ENCODE data around the gene ARID1B.

GRCh38 chr6:156902782-156903181 lies 125.6 kb downstream of the ARID1B start:
- TF ChIP-seq, protein P1, sequence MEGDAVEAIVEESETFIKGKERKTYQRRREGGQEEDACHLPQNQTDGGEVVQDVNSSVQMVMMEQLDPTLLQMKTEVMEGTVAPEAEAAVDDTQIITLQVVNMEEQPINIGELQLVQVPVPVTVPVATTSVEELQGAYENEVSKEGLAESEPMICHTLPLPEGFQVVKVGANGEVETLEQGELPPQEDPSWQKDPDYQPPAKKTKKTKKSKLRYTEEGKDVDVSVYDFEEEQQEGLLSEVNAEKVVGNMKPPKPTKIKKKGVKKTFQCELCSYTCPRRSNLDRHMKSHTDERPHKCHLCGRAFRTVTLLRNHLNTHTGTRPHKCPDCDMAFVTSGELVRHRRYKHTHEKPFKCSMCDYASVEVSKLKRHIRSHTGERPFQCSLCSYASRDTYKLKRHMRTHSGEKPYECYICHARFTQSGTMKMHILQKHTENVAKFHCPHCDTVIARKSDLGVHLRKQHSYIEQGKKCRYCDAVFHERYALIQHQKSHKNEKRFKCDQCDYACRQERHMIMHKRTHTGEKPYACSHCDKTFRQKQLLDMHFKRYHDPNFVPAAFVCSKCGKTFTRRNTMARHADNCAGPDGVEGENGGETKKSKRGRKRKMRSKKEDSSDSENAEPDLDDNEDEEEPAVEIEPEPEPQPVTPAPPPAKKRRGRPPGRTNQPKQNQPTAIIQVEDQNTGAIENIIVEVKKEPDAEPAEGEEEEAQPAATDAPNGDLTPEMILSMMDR (tag by site-specific recombination; IDR thresholded peaks at IDR 0.05) = no peak
- TF ChIP-seq ZNF561 (tag by site-specific recombination; IDR thresholded peaks at IDR 0.05; ENCODE audit: borderline replicate concordance) (no peak), GFI1B (tag by site-specific recombination; IDR thresholded peaks at IDR 0.05) (no peak), ZBTB7A (tag by site-specific recombination; IDR thresholded peaks at IDR 0.05; ENCODE audit: low read depth) (no peak), ZNF423 (tag by site-specific recombination; IDR thresholded peaks at IDR 0.05) (no peak), ZNF664 (tag by site-specific recombination; IDR thresholded peaks at IDR 0.05) (no peak), REST (tag by site-specific recombination; IDR thresholded peaks at IDR 0.05) (no peak), HOXA7 (CRISPR knock-in tag; IDR thresholded peaks at IDR 0.05; ENCODE audit: borderline replicate concordance) (no peak)

Data from HEK293 (cell line).